GM12873 (cell line): ENCODE results near the gene NUP35.

Source experiments
- CTCF ChIP-seq: IDR thresholded peaks from 2 replicates; pipeline ENCODE4 v1.5.1; 2012; ENCODE audit warnings: low read depth, mild to moderate bottlenecking, moderate library complexity, low read length, control low read depth; ENCODE audit not compliant: insufficient read depth; ENCODE audit errors: missing control alignments

NUP35 gene

GRCh38 chr2:183124222-183124956, at the start of gene NUP35:
Gene NUP35, plus strand, starts transcription at chr2:183124443. Its CDS starts 15 bp downstream, at chr2:183124458.
- TF ChIP-seq CTCF = no peak

GRCh38 chr2:183078163-183078463, 46.1 kb upstream of the NUP35 start:
- TF ChIP-seq CTCF = no peak

GRCh38 chr2:183078464-183079138, 45.6 kb upstream of the NUP35 start, which contains the start of gene DUSP19:
Gene DUSP19, plus strand, starts transcription at chr2:183078747. Its CDS starts 187 bp downstream, at chr2:183078934.
- TF ChIP-seq CTCF = no peak

GRCh38 chr2:183079139-183079775, 45.0 kb upstream of the NUP35 start:
- no peak for TF ChIP-seq CTCF

GRCh38 chr2:183081911-183082310, 42.3 kb upstream of the NUP35 start:
- TF ChIP-seq CTCF = no peak

- no peak for TF ChIP-seq CTCF
Observed at GRCh38 chr2:183088061-183088460, 36.2 kb upstream of the NUP35 start.

- TF ChIP-seq CTCF = no peak
Observed at GRCh38 chr2:183089192-183089851, 34.9 kb upstream of the NUP35 start.
